Measurements from ENCODE around the gene SERPINB1. TPM values are rescaled to one million over a fixed set of nuclear protein-coding genes. Genes with fewer than 3 reads are reported as not detected.
A peak's percentile ranks its signal among the peaks of the same experiment; 100 is the strongest.

The SERPINB1 gene
- total RNA-seq, 1 donor from 2014 or later = 14.8 TPM

DNA sequence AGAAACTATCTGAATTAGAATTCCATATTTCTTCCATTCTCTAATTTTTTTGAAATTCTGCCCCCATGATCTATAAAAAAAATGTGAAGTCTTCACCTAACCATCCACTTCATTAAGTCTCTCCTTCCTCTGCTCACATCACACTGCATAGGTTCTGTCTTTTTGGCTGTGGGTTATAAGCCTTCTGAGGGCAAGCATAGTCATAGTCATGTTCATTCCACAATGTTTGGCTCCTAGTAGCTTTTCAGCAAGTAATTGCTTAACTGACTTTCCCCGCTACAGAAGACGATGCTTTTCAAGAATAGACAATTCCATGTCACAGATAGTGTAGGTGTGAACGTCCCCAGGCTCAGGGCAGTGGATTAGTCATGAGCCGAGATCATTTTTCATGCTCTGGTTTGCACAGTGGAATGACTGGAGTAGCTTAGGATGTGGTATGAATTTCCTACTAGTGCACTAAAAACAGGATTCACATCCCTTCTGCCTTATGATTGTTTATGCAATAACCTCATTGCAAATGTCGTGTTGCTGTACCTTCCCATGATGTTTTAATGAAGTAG, 47.4 kb downstream of the SERPINB1 start:
- H3K4me1 Mint-ChIP-seq (ENCODE audit: unreplicated experiment) = peaks cover 22% of the 10 kb centered on the region
- no peaks in the 10 kb centered on the region for H3K27me3 Mint-ChIP-seq (ENCODE audit: unreplicated experiment)
- H3K4me3 Mint-ChIP-seq (ENCODE audit: unreplicated experiment) = no peak overlapping the region
- peaks cover 3% of the 10 kb centered on the region for H3K36me3 Mint-ChIP-seq (ENCODE audit: unreplicated experiment)
- DNase-seq (ENCODE audit: extremely low spot score, unreplicated experiment) = no peak
- TF ChIP-seq, protein P1, sequence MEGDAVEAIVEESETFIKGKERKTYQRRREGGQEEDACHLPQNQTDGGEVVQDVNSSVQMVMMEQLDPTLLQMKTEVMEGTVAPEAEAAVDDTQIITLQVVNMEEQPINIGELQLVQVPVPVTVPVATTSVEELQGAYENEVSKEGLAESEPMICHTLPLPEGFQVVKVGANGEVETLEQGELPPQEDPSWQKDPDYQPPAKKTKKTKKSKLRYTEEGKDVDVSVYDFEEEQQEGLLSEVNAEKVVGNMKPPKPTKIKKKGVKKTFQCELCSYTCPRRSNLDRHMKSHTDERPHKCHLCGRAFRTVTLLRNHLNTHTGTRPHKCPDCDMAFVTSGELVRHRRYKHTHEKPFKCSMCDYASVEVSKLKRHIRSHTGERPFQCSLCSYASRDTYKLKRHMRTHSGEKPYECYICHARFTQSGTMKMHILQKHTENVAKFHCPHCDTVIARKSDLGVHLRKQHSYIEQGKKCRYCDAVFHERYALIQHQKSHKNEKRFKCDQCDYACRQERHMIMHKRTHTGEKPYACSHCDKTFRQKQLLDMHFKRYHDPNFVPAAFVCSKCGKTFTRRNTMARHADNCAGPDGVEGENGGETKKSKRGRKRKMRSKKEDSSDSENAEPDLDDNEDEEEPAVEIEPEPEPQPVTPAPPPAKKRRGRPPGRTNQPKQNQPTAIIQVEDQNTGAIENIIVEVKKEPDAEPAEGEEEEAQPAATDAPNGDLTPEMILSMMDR (IDR thresholded peaks at IDR 0.05) = no peak
- no peak overlapping the region for H3K27ac Mint-ChIP-seq (ENCODE audit: unreplicated experiment)
- H3K9me3 Mint-ChIP-seq (ENCODE audit: unreplicated experiment) = no peaks in the 10 kb centered on the region

DNA sequence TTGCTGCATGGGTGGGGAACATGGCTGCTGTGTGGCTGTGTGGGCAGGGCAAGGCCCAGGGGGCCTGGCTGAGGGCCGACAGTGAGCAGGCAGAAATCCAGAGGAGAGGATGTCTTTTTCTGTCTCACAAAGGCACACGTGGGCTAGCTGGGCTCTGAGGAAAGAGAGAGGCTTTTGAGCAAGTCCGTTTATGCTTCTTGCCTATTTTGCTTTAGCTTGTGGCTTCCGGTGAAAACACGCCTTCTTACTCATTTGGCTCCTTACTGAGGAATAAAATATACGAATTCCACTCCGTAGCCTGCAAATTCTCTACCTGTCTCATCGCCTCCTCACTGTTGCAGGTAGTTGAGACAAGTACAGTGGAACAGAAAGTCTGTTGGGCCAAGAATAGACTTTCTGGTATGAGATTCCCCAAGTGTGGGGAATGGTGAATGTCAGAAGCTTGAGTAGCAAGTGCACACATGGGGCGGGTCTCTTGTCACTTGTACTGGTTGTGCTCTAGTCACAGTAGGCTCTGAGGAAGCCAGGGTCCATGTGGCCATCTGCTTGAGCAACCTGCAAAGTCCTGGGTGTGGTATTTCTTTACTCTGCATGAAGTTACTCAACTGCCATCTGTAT, 48.0 kb downstream of the SERPINB1 start:
- H3K27ac Mint-ChIP-seq (ENCODE audit: unreplicated experiment) = no peak overlapping the region
- TF ChIP-seq, protein P1 (IDR thresholded peaks at IDR 0.05) = no peak

DNA sequence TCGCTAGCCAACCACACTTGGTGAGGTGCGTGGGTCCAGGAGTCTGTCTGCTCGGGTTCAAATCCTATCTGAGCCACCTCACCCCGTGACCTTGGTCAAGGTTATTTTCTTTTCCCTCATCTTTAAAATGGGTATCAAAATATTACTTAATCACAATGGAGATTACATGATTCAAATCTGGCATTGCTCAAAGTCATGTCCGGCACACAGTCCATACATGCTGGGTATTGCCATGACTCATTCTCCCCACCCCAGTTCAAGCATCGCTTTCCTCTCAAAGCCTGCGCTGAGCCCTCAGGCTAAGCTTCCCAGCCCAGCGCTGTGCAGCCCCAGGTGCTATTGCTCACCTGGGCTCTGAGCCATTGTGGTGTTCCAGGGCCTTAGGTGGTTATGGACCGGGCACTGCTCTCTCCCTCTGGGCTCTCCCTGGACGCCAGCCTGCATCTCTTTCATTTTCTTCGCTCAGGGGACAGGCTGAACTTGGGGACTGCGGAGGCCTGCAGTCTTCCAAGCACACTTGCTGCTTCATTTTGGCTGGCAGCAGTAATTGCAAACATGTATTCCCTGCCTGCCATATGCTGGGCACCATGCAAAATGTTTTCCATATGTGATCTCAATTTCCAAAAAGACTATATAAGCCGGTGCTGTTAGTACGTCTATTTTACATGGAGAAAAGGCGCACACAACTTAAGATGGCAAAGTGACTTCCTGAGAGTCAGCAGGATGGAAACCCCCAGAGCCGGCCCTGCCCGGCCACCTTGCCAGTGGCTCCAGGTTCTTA, 49.1 kb downstream of the SERPINB1 start:
- Mint-ChIP-seq H3K4me1 (ENCODE audit: unreplicated experiment) (peaks cover 27% of the 10 kb centered on the region), H3K27ac (ENCODE audit: unreplicated experiment) (peak overlapping the region; percentile 50), H3K36me3 (ENCODE audit: unreplicated experiment) (peaks cover 6% of the 10 kb centered on the region), H3K4me3 (ENCODE audit: unreplicated experiment) (no peak overlapping the region), H3K27me3 (ENCODE audit: unreplicated experiment) (no peaks in the 10 kb centered on the region), H3K9me3 (ENCODE audit: unreplicated experiment) (no peaks in the 10 kb centered on the region)
- DNase-seq (ENCODE audit: extremely low spot score, unreplicated experiment) = no peak
- TF ChIP-seq, protein P1 (IDR thresholded peaks at IDR 0.05) = no peak

More for the DNA sequence above, 48.0 kb downstream of the SERPINB1 start:
- Mint-ChIP-seq H3K4me3 (ENCODE audit: unreplicated experiment) (no peak overlapping the region), H3K9me3 (ENCODE audit: unreplicated experiment) (no peaks in the 10 kb centered on the region), H3K27me3 (ENCODE audit: unreplicated experiment) (no peaks in the 10 kb centered on the region), H3K36me3 (ENCODE audit: unreplicated experiment) (peaks cover 3% of the 10 kb centered on the region), H3K4me1 (ENCODE audit: unreplicated experiment) (peaks cover 27% of the 10 kb centered on the region)
- no peak for DNase-seq (ENCODE audit: extremely low spot score, unreplicated experiment)

DNA sequence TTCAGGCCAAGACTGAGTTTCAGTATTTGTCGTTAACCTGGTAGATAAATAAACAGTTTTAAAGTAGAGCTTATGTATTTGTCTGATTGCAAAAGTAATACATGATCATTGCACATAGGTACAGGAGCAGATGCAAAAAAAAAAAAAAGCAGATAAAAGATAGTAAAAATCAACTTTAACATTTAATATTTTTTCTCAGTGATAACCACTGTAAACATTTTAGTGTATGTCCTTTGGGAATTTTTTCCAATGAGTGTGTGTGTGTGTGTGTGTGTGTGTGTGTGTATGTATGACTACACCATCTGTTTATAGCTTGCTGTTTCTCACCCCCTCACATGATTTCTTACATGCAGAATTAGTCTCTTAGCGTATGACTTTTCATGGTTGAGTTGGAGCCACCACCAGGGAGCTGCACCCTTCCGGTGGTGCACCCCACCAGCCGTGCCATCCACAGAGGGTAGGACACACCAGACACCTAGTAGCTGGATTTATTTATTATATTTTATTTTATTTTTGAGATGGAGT, 50.2 kb downstream of the SERPINB1 start:
- no peaks in the 10 kb centered on the region for H3K27me3 Mint-ChIP-seq (ENCODE audit: unreplicated experiment)

More for the DNA sequence above, 50.2 kb downstream of the SERPINB1 start:
- no peaks in the 10 kb centered on the region for H3K9me3 Mint-ChIP-seq (ENCODE audit: unreplicated experiment)
- peaks cover 27% of the 10 kb centered on the region for H3K4me1 Mint-ChIP-seq (ENCODE audit: unreplicated experiment)
- peaks cover 11% of the 10 kb centered on the region for H3K36me3 Mint-ChIP-seq (ENCODE audit: unreplicated experiment)
- H3K27ac Mint-ChIP-seq (ENCODE audit: unreplicated experiment) = peak overlapping the region; percentile 83
- H3K4me3 Mint-ChIP-seq (ENCODE audit: unreplicated experiment) = no peak overlapping the region
- TF ChIP-seq, protein P1 (IDR thresholded peaks at IDR 0.05) = no peak
- no peak for DNase-seq (ENCODE audit: extremely low spot score, unreplicated experiment)

Data from osteocyte (in vitro differentiated cells).